ENCODE measurements around the gene TBL1X.

- TF ChIP-seq CTCF (IDR thresholded peaks at IDR 0.05; ENCODE audit: extremely low read depth in 1 of 2, insufficient read depth in 1 of 2, low read depth in 1 of 2, low read length in 2 of 2), result no peak
- peak; percentile 49 for TF ChIP-seq POLR2AphosphoS5 (IDR thresholded peaks at IDR 0.05; ENCODE audit: insufficient read depth, low read depth, low read length)
- TF ChIP-seq FOS (IDR thresholded peaks at IDR 0.05; ENCODE audit: borderline replicate concordance, insufficient read depth, low read length), result peak; percentile 78
- no peak for TF ChIP-seq POLR2A (IDR thresholded peaks at IDR 0.05; ENCODE audit: low read depth, low read length)
- TF ChIP-seq MAX (IDR thresholded peaks at IDR 0.05; ENCODE audit: insufficient read depth, insufficient read length), result no peak
- no peak for TF ChIP-seq EZH2 (IDR thresholded peaks at IDR 0.05; ENCODE audit: borderline replicate concordance, low read depth, low read length, severe bottlenecking)
- TF ChIP-seq JUN (IDR thresholded peaks at IDR 0.05; ENCODE audit: borderline replicate concordance, insufficient read depth, insufficient read length, low read depth), result peak; percentile 88
- TF ChIP-seq MYC (IDR thresholded peaks at IDR 0.05; ENCODE audit: low read depth, low read length), result no peak
Measured at GRCh38 chrX:9746148-9746888, 281.5 kb downstream of the TBL1X start.

All from endothelial cell of umbilical vein (primary cell).